ENCODE measurements around the gene DICER1. TPM values are rescaled to one million over a fixed set of nuclear protein-coding genes. Genes with fewer than 3 reads are reported as not detected.

The DICER1 gene
- total RNA-seq, 1 donor from 2014 or later: 103 TPM

- no peak for DNase-seq (ENCODE audit: low read depth)
- peaks cover 11% of the 10 kb centered on the region for H3K36me3 Mint-ChIP-seq (ENCODE audit: low read depth, unreplicated experiment)
- Histone ChIP-seq H3K27me3 (ENCODE audit: insufficient read depth, low read length) (no peaks in the 10 kb centered on the region), H3K4me3 (ENCODE audit: insufficient read depth, low read depth, low read length) (no peak overlapping the region), H3K4me2 (ENCODE audit: low read length) (no peak overlapping the region), H3K36me3 (ENCODE audit: insufficient read depth, low read length) (peaks cover 31% of the 10 kb centered on the region), H3K9me3 (ENCODE audit: insufficient read depth, low read depth, low read length) (no peaks in the 10 kb centered on the region), H3K79me2 (ENCODE audit: insufficient read depth, low read length) (no peaks in the 10 kb centered on the region), H3K4me1 (ENCODE audit: insufficient read depth, low read length) (no peaks in the 10 kb centered on the region), H3K9ac (ENCODE audit: low read length) (no peak overlapping the region), H3K27ac (ENCODE audit: low read depth, low read length) (no peak overlapping the region), H2AFZ (ENCODE audit: low read depth, low read length) (no peak overlapping the region), H4K20me1 (ENCODE audit: insufficient read depth, low read length) (peaks cover 10% of the 10 kb centered on the region)
- no peaks in the 10 kb centered on the region for H3K9me3 Mint-ChIP-seq (ENCODE audit: unreplicated experiment)
- H3K4me3 Mint-ChIP-seq (ENCODE audit: unreplicated experiment): no peak overlapping the region
- TF ChIP-seq EZH2 (IDR thresholded peaks at IDR 0.05; ENCODE audit: insufficient read depth, low read length) (no peak), CTCF (IDR thresholded peaks at IDR 0.05; ENCODE audit: insufficient read depth, low read depth, low read length) (no peak)
- no peak overlapping the region for H3K27ac Mint-ChIP-seq (ENCODE audit: unreplicated experiment)
- H3K27me3 Mint-ChIP-seq (ENCODE audit: low read depth, unreplicated experiment): no peaks in the 10 kb centered on the region
- FAIRE-seq: no peak
- H3K4me1 Mint-ChIP-seq (ENCODE audit: low read depth, unreplicated experiment): no peaks in the 10 kb centered on the region
These were observed 45.7 kb downstream of the DICER1 start for GRCh38 chr14:95111507-95112164.

GRCh38 chr14:95110178-95110577 lies 47.2 kb downstream of the DICER1 start:
- H3K36me3 ChIP-seq (ENCODE audit: insufficient read depth, low read length): peaks cover 28% of the 10 kb centered on the region
- no peaks in the 10 kb centered on the region for H3K4me1 ChIP-seq (ENCODE audit: insufficient read depth, low read length)
- FAIRE-seq: no peak
- no peak overlapping the region for H3K9ac ChIP-seq (ENCODE audit: low read length)
- TF ChIP-seq CTCF (IDR thresholded peaks at IDR 0.05; ENCODE audit: insufficient read depth, low read depth, low read length) (no peak), EZH2 (IDR thresholded peaks at IDR 0.05; ENCODE audit: insufficient read depth, low read length) (no peak)
- H3K4me3 ChIP-seq (ENCODE audit: insufficient read depth, low read depth, low read length): no peak overlapping the region
- no peak overlapping the region for H3K4me3 Mint-ChIP-seq (ENCODE audit: unreplicated experiment)
- no peak overlapping the region for H3K27ac Mint-ChIP-seq (ENCODE audit: unreplicated experiment)
- H3K4me2 ChIP-seq (ENCODE audit: low read length): no peak overlapping the region
- no peaks in the 10 kb centered on the region for H3K4me1 Mint-ChIP-seq (ENCODE audit: low read depth, unreplicated experiment)
- no peaks in the 10 kb centered on the region for H4K20me1 ChIP-seq (ENCODE audit: insufficient read depth, low read length)
- no peak overlapping the region for H2AFZ ChIP-seq (ENCODE audit: low read depth, low read length)
- H3K27me3 Mint-ChIP-seq (ENCODE audit: low read depth, unreplicated experiment): no peaks in the 10 kb centered on the region
- H3K79me2 ChIP-seq (ENCODE audit: insufficient read depth, low read length): no peaks in the 10 kb centered on the region
- DNase-seq (ENCODE audit: low read depth): no peak
- H3K9me3 ChIP-seq (ENCODE audit: insufficient read depth, low read depth, low read length): no peaks in the 10 kb centered on the region
- no peaks in the 10 kb centered on the region for H3K27me3 ChIP-seq (ENCODE audit: insufficient read depth, low read length)
- H3K27ac ChIP-seq (ENCODE audit: low read depth, low read length): no peak overlapping the region
- no peaks in the 10 kb centered on the region for H3K9me3 Mint-ChIP-seq (ENCODE audit: unreplicated experiment)
- H3K36me3 Mint-ChIP-seq (ENCODE audit: low read depth, unreplicated experiment): peaks cover 7% of the 10 kb centered on the region

- H3K9ac ChIP-seq (ENCODE audit: low read length): no peak overlapping the region
- peaks cover 48% of the 10 kb centered on the region for H3K36me3 ChIP-seq (ENCODE audit: insufficient read depth, low read length)
- TF ChIP-seq CTCF (IDR thresholded peaks at IDR 0.05; ENCODE audit: insufficient read depth, low read depth, low read length): no peak
- TF ChIP-seq EZH2 (IDR thresholded peaks at IDR 0.05; ENCODE audit: insufficient read depth, low read length): no peak
- no peak overlapping the region for H2AFZ ChIP-seq (ENCODE audit: low read depth, low read length)
- H3K27ac ChIP-seq (ENCODE audit: low read depth, low read length): no peak overlapping the region
- no peaks in the 10 kb centered on the region for H3K9me3 Mint-ChIP-seq (ENCODE audit: unreplicated experiment)
- no peaks in the 10 kb centered on the region for H3K4me1 Mint-ChIP-seq (ENCODE audit: low read depth, unreplicated experiment)
- H3K4me3 Mint-ChIP-seq (ENCODE audit: unreplicated experiment): no peak overlapping the region
- H3K4me1 ChIP-seq (ENCODE audit: insufficient read depth, low read length): no peaks in the 10 kb centered on the region
- no peak overlapping the region for H3K4me2 ChIP-seq (ENCODE audit: low read length)
- peaks cover 17% of the 10 kb centered on the region for H3K36me3 Mint-ChIP-seq (ENCODE audit: low read depth, unreplicated experiment)
- no peak overlapping the region for H3K27ac Mint-ChIP-seq (ENCODE audit: unreplicated experiment)
- no peaks in the 10 kb centered on the region for H3K27me3 ChIP-seq (ENCODE audit: insufficient read depth, low read length)
- H3K79me2 ChIP-seq (ENCODE audit: insufficient read depth, low read length): peaks cover 2% of the 10 kb centered on the region
- no peaks in the 10 kb centered on the region for H3K27me3 Mint-ChIP-seq (ENCODE audit: low read depth, unreplicated experiment)
- FAIRE-seq: peak; percentile 23
- DNase-seq (ENCODE audit: low read depth): no peak
- H3K4me3 ChIP-seq (ENCODE audit: insufficient read depth, low read depth, low read length): no peak overlapping the region
- H4K20me1 ChIP-seq (ENCODE audit: insufficient read depth, low read length): peaks cover 4% of the 10 kb centered on the region
- H3K9me3 ChIP-seq (ENCODE audit: insufficient read depth, low read depth, low read length): no peaks in the 10 kb centered on the region
These were observed 49.6 kb downstream of the DICER1 start for GRCh38 chr14:95107711-95108110.

Measured in astrocyte (in vitro differentiated cells and primary cell).